HL-60 (cell line): ENCODE data around the gene PRAC1.

ENCODE experiments used
- DNase-seq, 2 experiments: peaks; one replicate each; pipeline ENCODE4 v3.0.0-alpha.2; 2010 to 2020; ENCODE audit warnings: low read depth in 1 of 2, low spot score in 1 of 2
- H3K27ac ChIP-seq: fragments of 250-450 bp; sonication (Bioruptor Pico); replicated peaks from 2 replicates; pipeline ENCODE4 v1.5.1; 2020; ENCODE audit warnings: mild to moderate bottlenecking, moderate library complexity
- H3K27me3 ChIP-seq: fragments of 250-450 bp; sonication (Bioruptor Pico); 2 replicates; pipeline ENCODE4 v1.5.1; 2021; ENCODE audit warnings: mild to moderate bottlenecking, moderate library complexity; ENCODE audit not compliant: insufficient read depth, poor library complexity, severe bottlenecking
- H3K4me3 ChIP-seq: replicated peaks from 2 replicates; pipeline ENCODE4 v1.5.1; 2011; ENCODE audit warnings: mild to moderate bottlenecking, control low read depth, low read length; ENCODE audit not compliant: insufficient read depth
- CTCF ChIP-seq: IDR thresholded peaks from one replicate; pipeline ENCODE4 v1.5.1; 2011; ENCODE audit warnings: low read length, control low read depth, inconsistent platforms; ENCODE audit not compliant: insufficient read depth
- GABPA ChIP-seq: IDR thresholded peaks from 2 replicates; pipeline ENCODE4 v1.6.1; 2012; ENCODE audit warnings: low read depth
- POLR2AphosphoS5 ChIP-seq: IDR thresholded peaks from 2 replicates; pipeline ENCODE4 v1.6.1; 2012; ENCODE audit warnings: low read depth
- SPI1 ChIP-seq: IDR thresholded peaks from 2 replicates; pipeline ENCODE4 v1.6.1; 2012; ENCODE audit warnings: low read depth, mild to moderate bottlenecking, borderline replicate concordance
- TF ChIP-seq, protein P1 (sequence below): IDR thresholded peaks from 2 replicates; pipeline ENCODE4 v1.6.1; 2012; ENCODE audit warnings: low read depth; ENCODE audit not compliant: insufficient replicate concordance

PRAC1 gene

DNA sequence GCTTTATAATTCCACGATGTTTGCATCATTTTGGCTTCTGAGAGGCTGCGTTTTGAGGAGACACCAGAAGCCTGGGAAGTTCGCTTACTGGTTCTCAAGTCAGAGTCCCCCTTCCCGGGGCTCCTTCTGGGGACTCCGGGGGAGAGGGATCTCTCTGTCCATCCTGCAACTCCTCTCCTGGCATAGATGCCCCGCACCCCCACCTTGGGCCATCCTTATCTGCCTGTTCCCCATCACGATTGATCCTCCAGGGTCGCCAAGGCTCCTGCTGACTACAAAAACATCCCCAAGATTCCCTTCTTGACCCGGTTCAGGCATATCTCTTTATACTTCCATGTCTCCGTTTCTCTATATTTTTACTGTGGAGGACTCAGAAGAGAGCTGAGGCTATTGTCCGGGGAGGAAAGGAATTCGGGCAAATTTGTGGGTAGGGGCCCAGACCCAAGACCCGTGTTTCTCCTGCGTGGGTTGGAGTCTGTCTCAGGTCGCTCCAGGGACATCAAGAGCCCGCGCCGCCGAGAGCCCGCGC, 24.7 kb upstream of the PRAC1 start:
- Histone ChIP-seq H3K4me3 (no peak overlapping the region), H3K27ac (no peak overlapping the region), H3K27me3 (peaks cover 91% of the 10 kb centered on the region)
- DNase-seq = no peak
- TF ChIP-seq SPI1 (no peak), CTCF (no peak), POLR2AphosphoS5 (no peak), GABPA (no peak)
- TF ChIP-seq, protein P1, sequence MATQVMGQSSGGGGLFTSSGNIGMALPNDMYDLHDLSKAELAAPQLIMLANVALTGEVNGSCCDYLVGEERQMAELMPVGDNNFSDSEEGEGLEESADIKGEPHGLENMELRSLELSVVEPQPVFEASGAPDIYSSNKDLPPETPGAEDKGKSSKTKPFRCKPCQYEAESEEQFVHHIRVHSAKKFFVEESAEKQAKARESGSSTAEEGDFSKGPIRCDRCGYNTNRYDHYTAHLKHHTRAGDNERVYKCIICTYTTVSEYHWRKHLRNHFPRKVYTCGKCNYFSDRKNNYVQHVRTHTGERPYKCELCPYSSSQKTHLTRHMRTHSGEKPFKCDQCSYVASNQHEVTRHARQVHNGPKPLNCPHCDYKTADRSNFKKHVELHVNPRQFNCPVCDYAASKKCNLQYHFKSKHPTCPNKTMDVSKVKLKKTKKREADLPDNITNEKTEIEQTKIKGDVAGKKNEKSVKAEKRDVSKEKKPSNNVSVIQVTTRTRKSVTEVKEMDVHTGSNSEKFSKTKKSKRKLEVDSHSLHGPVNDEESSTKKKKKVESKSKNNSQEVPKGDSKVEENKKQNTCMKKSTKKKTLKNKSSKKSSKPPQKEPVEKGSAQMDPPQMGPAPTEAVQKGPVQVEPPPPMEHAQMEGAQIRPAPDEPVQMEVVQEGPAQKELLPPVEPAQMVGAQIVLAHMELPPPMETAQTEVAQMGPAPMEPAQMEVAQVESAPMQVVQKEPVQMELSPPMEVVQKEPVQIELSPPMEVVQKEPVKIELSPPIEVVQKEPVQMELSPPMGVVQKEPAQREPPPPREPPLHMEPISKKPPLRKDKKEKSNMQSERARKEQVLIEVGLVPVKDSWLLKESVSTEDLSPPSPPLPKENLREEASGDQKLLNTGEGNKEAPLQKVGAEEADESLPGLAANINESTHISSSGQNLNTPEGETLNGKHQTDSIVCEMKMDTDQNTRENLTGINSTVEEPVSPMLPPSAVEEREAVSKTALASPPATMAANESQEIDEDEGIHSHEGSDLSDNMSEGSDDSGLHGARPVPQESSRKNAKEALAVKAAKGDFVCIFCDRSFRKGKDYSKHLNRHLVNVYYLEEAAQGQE = no peak

DNA sequence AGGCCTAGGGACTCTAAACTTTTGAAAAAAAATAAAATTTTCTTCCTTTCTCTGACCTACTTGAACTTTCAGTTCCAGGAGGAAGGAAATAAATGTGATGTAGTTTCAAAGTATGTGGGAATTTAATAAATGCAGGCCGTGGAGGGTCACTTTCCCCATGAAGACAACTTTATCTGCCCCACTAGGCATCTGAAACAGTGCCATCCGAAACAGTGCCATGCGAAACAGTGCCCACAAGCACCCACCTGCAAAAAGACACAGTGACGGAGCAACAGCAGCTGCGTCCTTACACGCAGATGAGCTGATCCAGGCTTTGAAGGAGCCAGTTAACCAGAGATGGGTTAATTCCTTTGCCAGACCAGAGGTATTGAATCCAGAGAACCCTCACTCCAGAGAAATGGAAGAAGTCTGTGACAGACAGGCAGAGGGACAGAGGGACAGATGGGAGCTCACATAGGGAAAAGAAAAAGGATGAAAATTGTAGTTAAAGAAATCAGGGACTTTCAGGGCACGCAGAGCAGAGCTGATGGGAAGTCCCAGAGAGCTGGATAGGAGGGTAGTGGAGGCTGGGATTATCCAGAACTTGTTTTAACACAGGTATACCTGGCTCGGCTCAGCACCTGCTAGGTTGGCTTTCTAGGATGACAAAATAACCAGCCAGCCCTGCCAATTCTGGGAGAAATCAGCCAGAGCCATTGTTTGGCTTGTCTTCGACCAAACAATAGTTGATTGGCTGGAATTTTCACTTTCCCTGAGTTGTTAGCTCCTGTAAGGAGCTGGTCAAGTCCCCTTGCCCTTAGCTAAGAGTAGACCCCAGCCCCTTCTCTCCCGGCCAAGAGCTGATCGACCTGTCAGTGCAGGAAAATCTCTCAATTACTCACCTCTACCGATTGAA, 23.3 kb upstream of the PRAC1 start:
- TF ChIP-seq CTCF = no peak
- TF ChIP-seq GABPA = no peak
- TF ChIP-seq, protein P1 = no peak
- TF ChIP-seq SPI1 = no peak
- TF ChIP-seq POLR2AphosphoS5 = no peak
- Histone ChIP-seq H3K27me3 (peaks cover 88% of the 10 kb centered on the region), H3K4me3 (no peak overlapping the region), H3K27ac (no peak overlapping the region)
- DNase-seq = no peak

GRCh38 chr17:48740537-48740936, 18.2 kb upstream of the PRAC1 start:
- peaks cover 77% of the 10 kb centered on the region for H3K27me3 ChIP-seq
- H3K27ac ChIP-seq = no peak overlapping the region
- no peak for DNase-seq
- TF ChIP-seq, protein P1 = no peak
- TF ChIP-seq POLR2AphosphoS5 (no peak), SPI1 (no peak), GABPA (no peak), CTCF (no peak)
- no peak overlapping the region for H3K4me3 ChIP-seq
